Mononuclear cell (primary cell): ENCODE data around the gene LAMA3. TPM values are rescaled to one million over a fixed set of nuclear protein-coding genes. Genes with fewer than 3 reads are reported as not detected.

Source experiments
- H3K27me3 ChIP-seq: 2 replicates; pipeline ENCODE4 v1.6.0; 2011; ENCODE audit warnings: low read length, control low read depth; ENCODE audit not compliant: insufficient read depth
- H3K4me1 ChIP-seq: 2 replicates; pipeline ENCODE4 v1.5.1; 2011; ENCODE audit warnings: mild to moderate bottlenecking, low read length, control low read depth; ENCODE audit not compliant: insufficient read depth
- H3K4me3 ChIP-seq: 2 replicates; pipeline ENCODE4 v1.5.1; 2011; ENCODE audit warnings: mild to moderate bottlenecking, low read length, moderate library complexity
- H3K9me3 ChIP-seq: 2 replicates; pipeline ENCODE4 v1.5.1; 2011; ENCODE audit warnings: low read depth, mild to moderate bottlenecking, control low read depth, low read length
- total RNA-seq: library from RNA; depleted of rRNA; stranded (reverse); fragments of >200 nt; gene quantifications from one replicate; pipeline ENCODE4 v1.2.3, GENCODE V29; 2012

Gene LAMA3
- total RNA-seq, 1 donor = under 0.01 TPM

- Histone ChIP-seq H3K9me3 (no peaks in the 10 kb centered on the region), H3K4me1 (peaks cover 16% of the 10 kb centered on the region), H3K27me3 (no peaks in the 10 kb centered on the region), H3K4me3 (no peak overlapping the region)
Observed at GRCh38 chr18:23939366-23939765, 250.1 kb downstream of the LAMA3 start.

DNA sequence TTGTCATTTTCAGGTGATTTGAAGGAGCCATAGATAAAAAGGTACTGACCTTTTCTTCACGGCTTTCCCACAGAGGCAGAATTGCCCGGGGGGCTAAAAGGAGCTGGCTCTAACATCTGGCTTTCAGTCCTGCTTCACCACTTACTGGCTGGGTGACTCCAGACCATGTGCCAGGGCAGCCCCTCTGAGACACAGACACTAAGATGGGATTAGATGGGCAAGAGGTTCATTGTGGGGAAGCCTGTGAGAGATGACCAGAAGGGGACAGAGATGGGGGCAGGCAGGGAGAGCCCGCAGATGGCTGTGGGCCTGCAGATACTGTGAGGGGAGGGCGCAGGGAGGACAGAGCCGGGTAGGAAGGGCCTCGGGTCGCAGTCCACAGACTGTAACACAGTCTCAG, 250.6 kb downstream of the LAMA3 start:
- Histone ChIP-seq H3K4me1 (peaks cover 16% of the 10 kb centered on the region), H3K4me3 (no peak overlapping the region), H3K27me3 (no peaks in the 10 kb centered on the region), H3K9me3 (no peaks in the 10 kb centered on the region)

- no peaks in the 10 kb centered on the region for H3K9me3 ChIP-seq
- H3K4me1 ChIP-seq = peaks cover 11% of the 10 kb centered on the region
- H3K27me3 ChIP-seq = no peaks in the 10 kb centered on the region
- no peak overlapping the region for H3K4me3 ChIP-seq
Observed at GRCh38 chr18:23941791-23942190, 252.5 kb downstream of the LAMA3 start.

DNA sequence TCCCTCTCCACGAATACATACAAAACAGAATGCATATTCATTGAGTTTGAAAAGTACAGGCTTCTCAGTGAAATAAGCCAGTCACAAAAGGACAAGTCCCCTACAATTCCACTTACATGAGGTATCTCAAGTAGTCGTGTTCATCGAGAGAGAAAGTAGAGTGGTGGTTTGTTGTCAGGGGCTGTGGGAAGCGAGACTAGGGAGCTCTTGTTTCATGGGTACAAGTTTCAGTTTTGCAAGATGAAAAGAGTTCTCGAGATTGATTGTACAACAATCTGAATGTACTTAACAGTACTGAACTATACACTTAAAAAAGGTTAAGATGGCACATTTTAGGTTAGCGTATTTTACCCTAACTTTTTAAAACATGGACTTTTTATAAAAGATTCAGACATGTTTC, 253.9 kb downstream of the LAMA3 start:
- Histone ChIP-seq H3K9me3 (no peaks in the 10 kb centered on the region), H3K27me3 (no peaks in the 10 kb centered on the region), H3K4me3 (no peak overlapping the region), H3K4me1 (peaks cover 7% of the 10 kb centered on the region)

DNA sequence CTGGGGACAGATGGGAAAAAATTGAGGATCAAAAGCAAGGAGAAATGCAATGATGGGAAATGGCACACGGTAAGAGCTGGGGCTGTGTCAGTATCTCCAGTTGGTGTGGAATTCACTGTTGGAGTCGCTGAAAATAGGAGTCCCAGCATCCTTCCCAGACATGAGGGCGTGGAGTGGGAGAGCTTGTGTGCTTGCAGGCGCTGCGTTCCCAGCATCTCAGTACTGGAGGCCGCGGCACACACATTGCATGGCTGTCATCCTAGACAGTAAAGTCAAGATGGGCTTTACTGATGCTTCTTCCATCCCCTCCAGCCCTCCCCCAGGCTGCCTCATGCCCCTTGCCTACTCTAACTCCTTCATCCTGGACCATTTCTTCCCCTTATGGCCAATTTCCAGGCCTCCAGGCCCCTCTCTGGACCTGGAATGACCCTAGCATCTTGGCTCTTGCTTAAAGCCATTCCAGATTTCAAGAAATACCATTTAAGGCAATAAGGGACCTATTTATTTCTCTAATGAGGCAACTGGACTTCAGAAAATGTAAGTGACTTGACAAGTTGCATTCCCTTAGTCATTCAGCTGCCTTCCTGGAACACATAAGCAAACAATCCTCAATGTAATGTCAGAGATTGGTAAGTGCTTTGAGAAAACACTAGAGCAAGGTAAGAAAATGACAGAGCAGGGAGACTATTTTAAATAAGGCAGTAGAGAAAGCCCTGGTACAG, 254.8 kb downstream of the LAMA3 start:
- no peaks in the 10 kb centered on the region for H3K9me3 ChIP-seq
- H3K4me3 ChIP-seq = no peak overlapping the region
- no peaks in the 10 kb centered on the region for H3K27me3 ChIP-seq
- H3K4me1 ChIP-seq = no peaks in the 10 kb centered on the region

- H3K4me1 ChIP-seq = no peaks in the 10 kb centered on the region
- H3K27me3 ChIP-seq = no peaks in the 10 kb centered on the region
- no peaks in the 10 kb centered on the region for H3K9me3 ChIP-seq
- no peak overlapping the region for H3K4me3 ChIP-seq
Observed at GRCh38 chr18:23945416-23946079, 256.3 kb downstream of the LAMA3 start.

GRCh38 chr18:23949863-23950262, 260.6 kb downstream of the LAMA3 start:
- H3K4me3 ChIP-seq = no peak overlapping the region
- H3K27me3 ChIP-seq = no peaks in the 10 kb centered on the region
- H3K4me1 ChIP-seq = no peaks in the 10 kb centered on the region
- H3K9me3 ChIP-seq = no peaks in the 10 kb centered on the region

DNA sequence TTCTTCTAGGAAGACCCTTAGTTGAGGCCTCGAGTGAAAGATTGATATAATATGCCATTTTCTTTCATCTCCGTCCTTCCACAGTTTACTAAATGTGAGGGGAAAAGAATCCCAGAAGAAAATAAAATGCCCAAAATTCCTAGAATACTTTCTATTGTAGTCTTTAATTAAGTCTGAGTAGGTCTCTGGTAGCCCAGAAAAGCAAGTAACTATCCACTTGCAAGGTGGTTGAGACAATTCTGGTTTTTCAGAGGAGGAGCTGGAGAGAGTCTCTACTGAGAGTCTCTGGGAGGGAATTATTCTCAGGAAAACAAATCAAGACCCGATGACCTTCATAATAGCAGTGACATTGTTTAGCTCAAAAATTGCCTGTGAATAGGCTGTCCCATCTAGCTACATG, 261.4 kb downstream of the LAMA3 start:
- no peaks in the 10 kb centered on the region for H3K9me3 ChIP-seq
- H3K4me3 ChIP-seq = no peak overlapping the region
- no peaks in the 10 kb centered on the region for H3K4me1 ChIP-seq
- H3K27me3 ChIP-seq = no peaks in the 10 kb centered on the region

DNA sequence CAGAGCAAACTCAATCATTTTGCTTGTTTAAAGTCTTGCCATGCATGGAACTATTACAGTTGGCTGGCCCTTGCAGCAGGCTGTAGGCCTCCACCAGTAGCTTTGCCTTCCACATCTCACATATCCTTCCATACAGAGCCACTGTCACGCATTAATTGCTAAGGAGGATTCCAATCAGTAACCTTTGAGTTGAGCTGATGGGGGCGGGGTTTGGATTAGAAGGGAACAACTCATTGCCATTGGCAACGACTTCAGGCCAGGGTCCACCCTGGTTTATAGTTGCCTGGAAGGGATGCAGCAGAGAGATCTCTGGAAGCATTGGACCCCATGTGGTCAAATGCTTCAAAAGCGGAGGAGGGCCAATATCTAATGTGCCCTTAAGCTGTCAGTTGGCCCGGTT, 262.0 kb downstream of the LAMA3 start:
- Histone ChIP-seq H3K4me3 (no peak overlapping the region), H3K4me1 (no peaks in the 10 kb centered on the region), H3K9me3 (no peaks in the 10 kb centered on the region), H3K27me3 (no peaks in the 10 kb centered on the region)

DNA sequence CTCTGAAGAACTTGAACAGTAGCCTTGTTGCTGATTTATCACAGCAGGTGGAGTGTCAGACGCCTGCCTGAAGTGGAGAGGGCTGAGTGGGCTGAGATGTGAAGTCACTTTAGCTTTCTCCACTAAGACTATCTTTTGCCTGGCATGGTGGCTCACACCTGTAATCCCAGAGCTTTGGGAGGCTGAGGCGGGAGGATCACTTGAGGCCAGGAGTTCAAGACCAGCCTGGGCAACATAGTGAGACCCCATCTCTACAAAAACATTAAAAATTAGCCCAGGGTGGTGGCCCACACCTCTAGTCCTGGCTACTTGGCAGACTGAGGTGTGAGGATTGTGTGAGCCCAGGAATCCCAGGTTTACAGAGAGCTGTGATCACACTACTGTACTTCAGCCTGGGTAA, 264.7 kb downstream of the LAMA3 start:
- Histone ChIP-seq H3K4me1 (no peaks in the 10 kb centered on the region), H3K9me3 (no peaks in the 10 kb centered on the region), H3K27me3 (no peaks in the 10 kb centered on the region), H3K4me3 (no peak overlapping the region)

GRCh38 chr18:23956483-23956882, 267.2 kb downstream of the LAMA3 start:
- no peaks in the 10 kb centered on the region for H3K27me3 ChIP-seq
- H3K4me1 ChIP-seq = no peaks in the 10 kb centered on the region
- no peak overlapping the region for H3K4me3 ChIP-seq
- no peaks in the 10 kb centered on the region for H3K9me3 ChIP-seq

GRCh38 chr18:23958036-23958435, 268.8 kb downstream of the LAMA3 start:
- Histone ChIP-seq H3K4me3 (no peak overlapping the region), H3K4me1 (no peaks in the 10 kb centered on the region), H3K9me3 (no peaks in the 10 kb centered on the region), H3K27me3 (no peaks in the 10 kb centered on the region)

DNA sequence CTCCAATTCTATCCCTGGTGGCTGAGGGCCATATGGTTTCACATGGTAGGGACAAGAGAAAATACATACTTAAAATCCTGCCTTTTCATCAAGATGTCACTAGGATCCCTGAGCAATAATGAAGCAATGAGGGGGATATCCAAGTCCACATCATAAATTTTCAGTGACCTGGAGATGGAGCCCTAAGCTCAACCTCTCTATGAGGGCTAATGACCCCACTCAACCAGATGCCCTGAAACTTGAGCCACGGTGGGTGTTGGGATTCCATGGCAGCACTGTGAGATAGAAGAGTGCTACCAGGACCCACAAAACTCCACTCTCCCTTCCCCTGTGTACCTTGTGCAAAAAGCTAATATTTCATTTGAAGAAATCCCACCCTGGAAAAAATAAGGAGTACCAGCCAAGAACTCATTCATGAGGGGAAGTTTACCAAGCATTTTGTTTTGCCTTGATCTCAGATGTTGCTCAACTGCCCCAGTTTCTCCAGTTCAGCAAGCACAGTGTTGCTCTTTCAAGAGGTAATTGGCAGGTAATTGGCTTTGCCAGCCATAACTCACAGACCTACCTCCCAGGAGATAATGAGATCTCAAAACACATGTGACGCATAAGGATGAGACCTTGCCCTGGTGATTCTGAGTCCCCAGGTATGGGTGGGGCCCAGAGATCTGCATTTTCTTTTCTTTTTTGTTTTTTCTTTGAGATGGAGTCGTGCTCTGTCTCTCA, 274.4 kb downstream of the LAMA3 start:
- Histone ChIP-seq H3K4me1 (peaks cover 34% of the 10 kb centered on the region), H3K27me3 (no peaks in the 10 kb centered on the region), H3K4me3 (no peak overlapping the region), H3K9me3 (no peaks in the 10 kb centered on the region)

DNA sequence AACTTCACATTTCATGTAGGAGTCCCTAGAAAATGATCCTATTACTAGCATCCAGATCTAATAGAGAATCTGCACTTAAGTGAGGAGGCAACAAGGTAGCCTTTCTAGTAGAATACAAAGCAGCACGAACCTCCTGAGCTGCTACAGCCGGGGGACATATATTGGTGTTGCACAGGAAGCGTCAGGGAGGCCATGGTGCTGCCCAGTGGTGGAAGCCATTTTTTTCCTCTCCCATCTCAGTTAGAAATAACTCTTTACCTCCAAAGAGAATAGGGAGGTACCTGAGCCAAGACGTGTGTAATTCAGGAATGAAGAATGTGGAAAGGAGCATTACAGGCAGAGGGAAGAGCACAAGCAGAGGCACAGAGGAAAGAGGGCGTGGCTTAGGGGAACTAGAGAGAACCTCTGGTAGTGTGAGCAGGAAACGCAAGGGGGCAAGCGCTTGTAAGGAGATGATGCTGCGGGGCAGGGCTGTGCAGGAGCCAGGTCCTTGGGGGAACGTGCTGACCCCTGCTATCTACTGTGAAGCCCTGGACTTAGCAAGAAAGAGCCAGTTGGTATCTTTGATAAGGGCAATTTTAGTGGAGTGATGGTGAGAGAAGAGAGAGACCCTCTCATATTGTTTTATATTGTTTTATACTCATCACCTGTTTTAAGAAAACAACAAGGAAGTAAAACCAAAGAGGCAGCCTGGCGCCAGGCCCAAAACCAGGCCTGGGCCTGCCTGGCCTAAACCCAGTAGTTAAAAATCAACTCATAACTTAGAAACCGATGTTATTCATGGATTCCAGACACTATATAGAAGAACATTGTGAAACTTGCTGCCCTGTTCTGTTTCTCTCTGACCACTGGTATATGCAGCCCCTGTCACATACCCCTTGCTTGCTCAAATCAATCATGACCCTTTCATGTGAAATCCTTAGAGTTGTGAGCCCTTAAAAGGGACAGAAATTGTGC, 275.3 kb downstream of the LAMA3 start:
- Histone ChIP-seq H3K4me1 (peaks cover 39% of the 10 kb centered on the region), H3K4me3 (no peak overlapping the region), H3K27me3 (no peaks in the 10 kb centered on the region)

GRCh38 chr18:23966909-23967308, 277.7 kb downstream of the LAMA3 start:
- H3K27me3 ChIP-seq = no peaks in the 10 kb centered on the region
- H3K4me3 ChIP-seq = no peak overlapping the region
- peaks cover 58% of the 10 kb centered on the region for H3K4me1 ChIP-seq
- no peaks in the 10 kb centered on the region for H3K9me3 ChIP-seq

More for the DNA sequence above, 275.3 kb downstream of the LAMA3 start:
- no peaks in the 10 kb centered on the region for H3K9me3 ChIP-seq
